Skin of body (tissue), 2 donors: ENCODE data around the gene FBXW10. TPM values are rescaled to one million over a fixed set of nuclear protein-coding genes. Genes with fewer than 3 reads are reported as not detected.
"Not testable (repeated sequence)": the region's sequence is repeated elsewhere in the genome, so short reads cannot be mapped to it uniquely, and the experiment has no call there.

Experiments used
- DNase-seq: peaks from one replicate; lab custom pipeline; 2025; lab: John Stamatoyannopoulos, UW
- total RNA-seq: library from RNA; depleted of rRNA; stranded (reverse); fragments of >200 nt; gene quantifications from one replicate; pipeline ENCODE4 v1.2.3, GENCODE V29; 2014

Gene FBXW10
- total RNA-seq, 1 donor from 2014 or later, result 0.49 TPM

GRCh38 chr17:18753829-18754409, 10.1 kb downstream of the FBXW10 start:
- DNase-seq, result not testable (repeated sequence)

- DNase-seq, result not testable (repeated sequence)
Measured at GRCh38 chr17:18755969-18756368, 12.1 kb downstream of the FBXW10 start.

GRCh38 chr17:18757368-18758044, 13.7 kb downstream of the FBXW10 start:
- DNase-seq, result not testable (repeated sequence)

GRCh38 chr17:18758344-18758743, 14.5 kb downstream of the FBXW10 start:
- DNase-seq, result not testable (repeated sequence)

GRCh38 chr17:18760221-18760620, 16.4 kb downstream of the FBXW10 start:
- DNase-seq, result not testable (repeated sequence)

GRCh38 chr17:18770572-18770971, 26.7 kb downstream of the FBXW10 start:
- DNase-seq, result not testable (repeated sequence)

- not testable (repeated sequence) for DNase-seq
Measured at GRCh38 chr17:18771066-18771465, 27.2 kb downstream of the FBXW10 start.

GRCh38 chr17:18772471-18772870, 28.6 kb downstream of the FBXW10 start:
- DNase-seq, result no peak

GRCh38 chr17:18780991-18781718, 37.3 kb downstream of the FBXW10 start, which contains the start of gene TVP23B:
TSS of gene TVP23B (plus strand) at chr17:18781183. CDS start at chr17:18781294, 111 bp downstream.
- DNase-seq, result peak; percentile 85

- not testable (repeated sequence) for DNase-seq
Measured at GRCh38 chr17:18781805-18782204, 38.0 kb downstream of the FBXW10 start.

- not testable (repeated sequence) for DNase-seq
Measured at GRCh38 chr17:18785933-18786332, 42.1 kb downstream of the FBXW10 start.

- DNase-seq, result not testable (repeated sequence)
Measured at GRCh38 chr17:18786890-18787289, 43.0 kb downstream of the FBXW10 start.

GRCh38 chr17:18791402-18791801, 47.5 kb downstream of the FBXW10 start:
- DNase-seq, result not testable (repeated sequence)

GRCh38 chr17:18794841-18795240, 51.0 kb downstream of the FBXW10 start:
- not testable (repeated sequence) for DNase-seq

GRCh38 chr17:18796887-18797286, 53.0 kb downstream of the FBXW10 start:
- not testable (repeated sequence) for DNase-seq

GRCh38 chr17:18803458-18804245, 59.8 kb downstream of the FBXW10 start:
- DNase-seq, result not testable (repeated sequence)

- DNase-seq, result not testable (repeated sequence)
Measured at GRCh38 chr17:18815924-18816323, 72.1 kb downstream of the FBXW10 start.

GRCh38 chr17:18816489-18817371, 72.9 kb downstream of the FBXW10 start:
- peak; percentile 19 for DNase-seq

GRCh38 chr17:18821430-18821829, 77.6 kb downstream of the FBXW10 start:
- DNase-seq, result not testable (repeated sequence)

- not testable (repeated sequence) for DNase-seq
Measured at GRCh38 chr17:18827613-18828012, 83.8 kb downstream of the FBXW10 start.
